ENCODE data around the gene ATP5F1D. TPM values are rescaled to one million over a fixed set of nuclear protein-coding genes. Genes with fewer than 3 reads are reported as not detected.

ATP5F1D gene
- total and polyA plus RNA-seq, 2 of the 8 experiments (the other 6 are each of a cell fraction or from before 2014, with no cell fraction given) = 174 to 249 TPM

GRCh38 chr19:1288226-1288612, 46.7 kb downstream of the ATP5F1D start:
- peaks cover 4 to 5% of the 10 kb centered on the region in 2 experiments for H4K20me1 ChIP-seq (replicated peaks in 1 of 2; ENCODE audit: control insufficient read depth in 1 of 2, insufficient read depth in 2 of 2, low read length in 2 of 2)
- H2BK5ac ChIP-seq (ENCODE audit: low read depth, low read length) = no peak overlapping the region
- no peak overlapping the region for H3K14ac ChIP-seq (ENCODE audit: insufficient read length)
- no peak overlapping the region for H2BK20ac ChIP-seq (ENCODE audit: low read length)
- H2BK12ac ChIP-seq (ENCODE audit: low read depth, low read length) = no peak overlapping the region
- peak overlapping the region; percentile 83; the same call in 1 of the 2 replicates for H4K8ac ChIP-seq (ENCODE audit: extremely low read depth, insufficient read depth, low read length)
- CTCF ChIA-PET (ENCODE audit: partially characterized antibody) = no interaction called here
- POLR2A ChIA-PET (ENCODE audit: partially characterized antibody) = interaction anchor here (0.9 to 2.2 kb wide), 4 partner anchors 16 to 39 kb away, joined by 3 to 11 read pairs (median 4); partner anchors contain the start of genes CIRBP and MIDN
- WGBS, 2 experiments (ENCODE audit: extremely low coverage in 1 of 2, insufficient coverage in 1 of 2, insufficient read length in 1 of 2, insufficient replicate concordance in 2 of 2, low coverage in 1 of 2, low lambda C conversion rate in 2 of 2, missing lambda C conversion rate in 1 of 2) = 94% methylated on average over 16 of the region's 18 CpGs; no CpG with 5 or more reads in 1 of the 2 experiments
- H3K79me1 ChIP-seq (ENCODE audit: low read depth, low read length) = no peaks in the 10 kb centered on the region; the same call in 1 of the 2 replicates
- no peak overlapping the region for H3K9ac ChIP-seq (replicated peaks in 1 of 4; ENCODE audit: extremely low read depth in 1 of 4, low read depth in 3 of 4, low read length in 3 of 4)
- H3K4me1 ChIP-seq (replicated peaks in 1 of 4; ENCODE audit: control insufficient read depth in 3 of 4, insufficient read depth in 4 of 4, low read length in 3 of 4) = peaks cover 0 to 21% (median 6%) of the 10 kb centered on the region in 4 experiments; a peak in 5 of 7 replicates
- no peak overlapping the region for H2BK15ac ChIP-seq (ENCODE audit: low read length)
- no peak overlapping the region for H4K91ac ChIP-seq (replicated peaks; ENCODE audit: insufficient read length, low read length)
- FAIRE-seq (no peak), DNase-seq (ENCODE audit: low read depth in 1 of 2, low spot score in 2 of 2) (no peak)
- no peak overlapping the region for H3K4me2 ChIP-seq (ENCODE audit: insufficient read depth in 1 of 2, low read depth in 2 of 2, low read length in 2 of 2)
- no peak overlapping the region for H3K23ac ChIP-seq (ENCODE audit: insufficient read length)
- H3K36me3 ChIP-seq (ENCODE audit: control insufficient read depth in 2 of 4, insufficient read depth in 4 of 4, low read length in 3 of 4) = no peaks in the 10 kb centered on the region
- H3K4me3 ChIP-seq (ENCODE audit: extremely low read depth in 1 of 4, insufficient read depth in 2 of 4, low read depth in 3 of 4, low read length in 4 of 4) = no peak overlapping the region
- no peaks in the 10 kb centered on the region for H3K9me3 ChIP-seq (ENCODE audit: insufficient read depth in 2 of 2, low read depth in 1 of 2, low read length in 1 of 2)
- H3K27ac ChIP-seq (ENCODE audit: low read depth, low read length) = no peak overlapping the region
- no peaks in the 10 kb centered on the region for H3K79me2 ChIP-seq (ENCODE audit: control insufficient read depth in 1 of 2, insufficient read depth in 2 of 2, low read length in 2 of 2)
- peaks cover 0 to 21% (median 12%) of the 10 kb centered on the region in 4 experiments; a peak in 5 of 7 replicates for H3K27me3 ChIP-seq (replicated peaks in 1 of 4; ENCODE audit: control insufficient read depth in 3 of 4, extremely low read depth in 1 of 4, insufficient read depth in 3 of 4, low read length in 3 of 4)
- H2AFZ ChIP-seq (ENCODE audit: low read length) = no peak overlapping the region
- H2AK5ac ChIP-seq (ENCODE audit: low read depth, low read length) = no peak overlapping the region
- H4K5ac ChIP-seq (ENCODE audit: insufficient read length, low read depth, low read length) = no peak overlapping the region
- no peak overlapping the region for H3K18ac ChIP-seq (ENCODE audit: extremely low read depth, low read length)
- H3K4ac ChIP-seq (replicated peaks; ENCODE audit: insufficient read length, low read depth, low read length) = no peak overlapping the region
- H3K23me2 ChIP-seq (ENCODE audit: low read depth, low read length) = peaks cover 5% of the 10 kb centered on the region; the same call in 1 of the 2 replicates
- no peak overlapping the region for H2BK120ac ChIP-seq (replicated peaks; ENCODE audit: low read depth, low read length)
- H3K56ac ChIP-seq (replicated peaks; ENCODE audit: insufficient read length, low read depth, low read length) = no peak overlapping the region
- TF ChIP-seq RFX5 (IDR thresholded peaks at IDR 0.05; ENCODE audit: borderline replicate concordance, low read depth, low read length) (no peak), EZH2 (IDR thresholded peaks at IDR 0.05; ENCODE audit: low read depth, low read length, severe bottlenecking) (no peak), HDAC2 (IDR thresholded peaks at IDR 0.05; ENCODE audit: borderline replicate concordance in 1 of 2, low read depth in 2 of 2, low read length in 2 of 2) (no peak), KDM1A (IDR thresholded peaks at IDR 0.05; ENCODE audit: borderline replicate concordance, low read length) (no peak), SP4 (IDR thresholded peaks at IDR 0.05; ENCODE audit: low read length) (no peak)

Data from H1 (cell line).